ENCODE results near the gene CACNB4.
"Not testable (repeated sequence)": the region's sequence is repeated elsewhere in the genome, so short reads cannot be mapped to it uniquely, and the experiment has no call there.

Gene CACNB4

DNA sequence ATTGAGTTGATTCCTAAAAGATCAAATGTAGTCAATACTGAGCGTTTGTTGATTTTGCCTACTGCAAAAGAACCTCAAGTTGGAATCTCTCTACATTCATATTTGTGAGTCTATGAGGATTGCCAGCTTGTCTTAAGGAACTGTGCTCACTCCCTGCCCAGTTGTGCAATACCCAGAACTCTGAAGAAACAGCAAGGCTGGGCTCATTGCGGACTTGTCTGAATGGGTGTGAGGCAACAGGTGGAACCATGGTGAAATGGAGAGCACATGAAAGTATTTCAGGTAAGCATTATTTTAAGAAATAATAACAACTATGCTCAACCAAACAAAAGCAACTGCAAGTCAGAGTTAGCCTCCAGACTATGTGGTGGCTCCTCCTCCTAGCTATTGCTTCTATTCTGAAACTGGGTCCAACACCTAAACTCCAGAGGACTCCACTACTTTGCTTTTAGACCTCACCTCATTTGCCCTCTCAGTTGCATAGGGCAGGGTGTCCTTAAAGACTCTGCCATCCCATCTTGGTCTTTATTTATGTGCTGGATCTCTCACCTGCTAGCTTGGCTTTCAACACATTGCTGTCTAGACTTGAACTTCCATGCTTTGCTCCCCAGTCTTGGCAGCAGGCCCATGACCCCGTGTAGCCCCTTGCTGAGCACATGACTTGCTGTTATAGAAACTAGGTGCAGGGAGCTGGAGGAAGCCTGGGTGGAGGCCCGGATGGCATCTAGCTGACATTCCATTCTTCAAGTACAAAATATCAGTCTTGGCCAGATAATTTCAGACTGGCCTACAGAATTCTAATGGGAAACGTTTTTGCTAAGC is 175.8 kb downstream of the CACNB4 start:
- H3K4me3 ChIP-seq (ENCODE audit: low read depth, low read length): no peak overlapping the region
- TF ChIP-seq, protein P1, sequence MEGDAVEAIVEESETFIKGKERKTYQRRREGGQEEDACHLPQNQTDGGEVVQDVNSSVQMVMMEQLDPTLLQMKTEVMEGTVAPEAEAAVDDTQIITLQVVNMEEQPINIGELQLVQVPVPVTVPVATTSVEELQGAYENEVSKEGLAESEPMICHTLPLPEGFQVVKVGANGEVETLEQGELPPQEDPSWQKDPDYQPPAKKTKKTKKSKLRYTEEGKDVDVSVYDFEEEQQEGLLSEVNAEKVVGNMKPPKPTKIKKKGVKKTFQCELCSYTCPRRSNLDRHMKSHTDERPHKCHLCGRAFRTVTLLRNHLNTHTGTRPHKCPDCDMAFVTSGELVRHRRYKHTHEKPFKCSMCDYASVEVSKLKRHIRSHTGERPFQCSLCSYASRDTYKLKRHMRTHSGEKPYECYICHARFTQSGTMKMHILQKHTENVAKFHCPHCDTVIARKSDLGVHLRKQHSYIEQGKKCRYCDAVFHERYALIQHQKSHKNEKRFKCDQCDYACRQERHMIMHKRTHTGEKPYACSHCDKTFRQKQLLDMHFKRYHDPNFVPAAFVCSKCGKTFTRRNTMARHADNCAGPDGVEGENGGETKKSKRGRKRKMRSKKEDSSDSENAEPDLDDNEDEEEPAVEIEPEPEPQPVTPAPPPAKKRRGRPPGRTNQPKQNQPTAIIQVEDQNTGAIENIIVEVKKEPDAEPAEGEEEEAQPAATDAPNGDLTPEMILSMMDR (IDR thresholded peaks at IDR 0.05; ENCODE audit: low read depth, low read length): no peak

DNA sequence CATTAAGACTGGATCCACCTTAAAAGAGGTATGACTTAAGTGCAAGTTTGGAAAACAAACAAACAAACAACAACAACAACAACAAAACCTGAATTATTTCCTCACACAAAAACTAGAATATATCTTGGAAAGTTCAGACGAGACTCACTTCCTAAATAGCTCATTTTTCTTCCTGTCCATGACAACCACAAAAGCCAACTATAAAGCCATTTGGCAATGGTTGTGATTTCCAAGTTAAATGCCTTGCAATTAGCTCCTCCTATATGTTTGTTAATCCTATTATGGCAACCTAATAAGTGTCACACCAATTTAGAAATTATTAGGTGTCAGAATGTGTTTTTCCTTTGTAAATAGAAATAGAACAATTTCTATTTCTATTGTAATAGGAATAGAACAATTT is 179.1 kb downstream of the CACNB4 start:
- TF ChIP-seq, protein P1 (IDR thresholded peaks at IDR 0.05; ENCODE audit: low read depth, low read length): no peak

DNA sequence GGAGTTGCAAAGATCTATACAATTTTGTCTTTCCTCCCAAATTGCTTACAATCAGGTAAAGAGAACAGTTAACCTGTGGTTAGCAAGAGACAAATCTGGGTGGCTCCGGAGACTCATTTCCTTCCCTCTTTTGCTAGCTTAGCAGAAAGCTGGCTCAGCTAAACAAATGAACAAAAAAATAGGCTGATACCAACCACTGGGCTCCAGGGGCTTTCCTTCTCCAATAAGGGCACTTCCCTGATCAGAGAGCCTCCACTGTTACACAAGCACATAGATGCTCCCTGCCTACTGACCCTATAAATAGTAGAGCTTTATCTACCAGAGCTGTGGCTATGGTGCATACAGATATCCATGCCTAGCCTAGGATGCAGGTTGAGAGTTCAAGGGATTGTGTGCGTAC is 180.5 kb downstream of the CACNB4 start:
- TF ChIP-seq, protein P1 (IDR thresholded peaks at IDR 0.05; ENCODE audit: low read depth, low read length): no peak

More for the DNA sequence above, 179.1 kb downstream of the CACNB4 start:
- H3K4me3 ChIP-seq (ENCODE audit: low read depth, low read length): no peak overlapping the region

DNA sequence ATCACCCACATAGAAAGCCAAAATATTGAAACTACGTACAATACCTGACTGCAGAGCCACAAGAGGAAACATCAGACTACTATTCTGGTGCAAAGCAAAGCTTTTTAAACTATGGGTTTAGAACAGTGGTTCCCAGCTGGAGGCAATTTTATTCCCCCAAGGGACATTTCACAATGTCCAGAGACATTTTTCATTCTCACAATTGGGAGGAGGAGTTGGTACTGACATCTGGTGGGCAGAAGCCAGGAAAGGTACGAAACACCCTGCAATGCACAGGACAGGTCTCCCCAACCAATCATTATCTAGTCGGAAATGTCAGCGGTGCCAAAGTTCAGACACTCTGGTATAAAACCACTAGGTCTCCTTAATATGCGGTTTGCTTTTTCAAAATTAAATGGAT is 182.2 kb downstream of the CACNB4 start:
- TF ChIP-seq, protein P1 (IDR thresholded peaks at IDR 0.05; ENCODE audit: low read depth, low read length): no peak
- H3K4me3 ChIP-seq (ENCODE audit: low read depth, low read length): no peak overlapping the region

More for the DNA sequence above, 180.5 kb downstream of the CACNB4 start:
- no peak overlapping the region for H3K4me3 ChIP-seq (ENCODE audit: low read depth, low read length)

DNA sequence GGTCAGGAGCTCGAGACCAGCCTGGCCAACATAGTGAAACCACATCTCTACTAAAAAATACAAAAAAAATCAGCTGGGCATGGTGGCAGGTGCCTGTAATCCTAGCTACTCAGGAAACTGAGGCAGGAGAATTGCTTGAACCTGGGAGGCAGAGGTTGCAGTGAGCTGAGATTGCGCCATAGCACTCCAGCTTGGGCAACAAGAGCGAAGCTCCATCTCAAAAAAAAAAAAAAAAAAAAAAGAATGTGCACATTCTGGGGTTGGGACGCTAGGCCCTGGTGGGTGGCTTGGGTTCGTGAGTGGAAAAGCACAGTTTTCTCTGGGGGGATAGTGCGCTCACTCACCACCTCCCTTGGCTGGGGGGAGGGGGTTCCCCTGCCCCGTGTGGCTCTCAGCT is 183.2 kb downstream of the CACNB4 start:
- not testable (repeated sequence) for H3K4me3 ChIP-seq (ENCODE audit: low read depth, low read length)

DNA sequence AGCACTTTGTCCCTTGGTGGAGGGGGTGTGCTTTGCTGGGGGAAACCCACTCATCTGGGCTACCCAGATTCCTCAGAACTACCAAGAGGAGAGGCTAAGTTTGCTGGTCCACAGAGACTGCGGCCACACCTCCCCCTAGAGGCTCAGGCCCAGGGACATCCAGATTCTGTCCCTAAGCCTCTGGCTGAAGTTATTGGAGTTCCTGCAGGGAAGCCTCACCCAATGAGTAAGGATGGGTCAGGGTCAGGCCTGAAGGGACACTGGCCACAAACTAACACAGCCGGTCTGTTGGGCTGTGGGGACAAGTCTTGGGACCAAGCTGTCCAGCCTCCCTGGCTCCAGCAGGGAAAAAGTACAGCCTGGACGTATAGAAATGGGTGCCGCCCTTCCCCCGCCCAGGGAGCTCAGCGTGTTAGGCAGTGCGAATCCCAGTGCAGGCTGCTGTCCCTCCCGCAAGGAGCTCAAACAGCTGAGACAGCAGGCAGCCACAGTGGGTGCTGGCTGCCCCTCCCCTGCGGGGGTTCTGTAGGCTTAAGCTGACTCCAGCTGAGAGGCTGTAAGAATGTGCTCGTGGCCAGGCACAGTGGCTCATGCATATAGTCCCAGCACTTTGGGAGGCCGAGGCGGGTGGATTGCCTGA is 183.7 kb downstream of the CACNB4 start:
- no peak overlapping the region for H3K4me3 ChIP-seq (ENCODE audit: low read depth, low read length)
- TF ChIP-seq, protein P1 (IDR thresholded peaks at IDR 0.05; ENCODE audit: low read depth, low read length): no peak

DNA sequence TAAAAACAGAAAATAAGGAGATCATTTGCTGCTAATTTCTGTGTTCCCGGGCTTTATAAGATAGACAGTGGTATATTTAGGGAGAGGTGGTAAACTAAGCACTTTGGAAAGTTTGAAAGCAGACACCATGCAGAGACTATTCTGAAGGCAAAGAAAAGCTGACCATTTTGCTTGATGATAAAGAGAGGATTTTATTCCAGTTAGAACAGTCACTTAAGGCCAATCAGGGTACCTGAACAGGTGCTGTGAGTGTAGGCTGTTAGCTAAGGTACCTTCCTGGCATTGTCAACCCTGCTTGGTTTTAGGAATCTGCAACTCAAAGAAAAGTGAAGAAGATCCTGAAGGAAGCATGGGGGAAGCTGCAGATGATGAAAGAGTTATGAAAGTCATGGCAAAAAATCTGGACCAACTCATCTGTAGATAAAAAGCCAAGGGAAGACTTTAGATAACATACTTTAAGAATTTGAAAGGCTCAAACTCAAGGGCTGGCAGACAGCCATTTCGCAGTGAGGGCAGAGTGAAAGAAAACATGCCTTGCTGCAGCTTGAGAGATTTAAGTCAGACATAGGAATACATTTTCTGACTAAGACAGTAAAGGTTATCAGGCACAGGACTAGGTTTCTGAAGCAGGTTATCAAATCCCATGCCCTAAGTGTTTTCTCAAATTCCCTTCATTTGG is 190.5 kb downstream of the CACNB4 start:
- TF ChIP-seq, protein P1 (IDR thresholded peaks at IDR 0.05; ENCODE audit: low read depth, low read length): no peak
- no peak overlapping the region for H3K4me3 ChIP-seq (ENCODE audit: low read depth, low read length)
